GM23338 (cell line): ENCODE data around the gene SLK. TPM values are rescaled to one million over a fixed set of nuclear protein-coding genes. Genes with fewer than 3 reads are reported as not detected.

Experiments
- ATAC-seq: fragments of 200-7000 bp; cut with Tn5 transposase; 3 replicates; pipeline ENCODE4 v1.9.1; 2020
- DNase-seq: peaks from one replicate; pipeline ENCODE4 v3.0.0-alpha.2; 2015; ENCODE audit warnings: low spot score
- H2AFZ ChIP-seq: fragments of 200-600 bp; sonication (generic); 2 replicates; pipeline ENCODE4 v1.8.0; 2016; ENCODE audit warnings: antibody characterized with exemption, mild to moderate bottlenecking, moderate library complexity
- H3F3A ChIP-seq: fragments of 200-600 bp; sonication (generic); replicated peaks from 2 replicates; pipeline ENCODE4 v1.8.0; 2017; ENCODE audit warnings: antibody characterized with exemption, mixed run types, low read depth
- H3K27ac ChIP-seq: fragments of 200-600 bp; sonication (generic); 2 replicates; pipeline ENCODE4 v1.6.1; 2016; ENCODE audit warnings: low read depth
- H3K27me3 ChIP-seq: fragments of 200-600 bp; sonication (generic); 2 replicates; pipeline ENCODE4 v1.8.0; 2016; ENCODE audit warnings: mild to moderate bottlenecking, mixed run types, moderate library complexity; ENCODE audit not compliant: insufficient read depth
- H3K36me3 ChIP-seq: fragments of 200-600 bp; sonication (generic); 2 replicates; pipeline ENCODE4 v1.8.0; 2016; ENCODE audit warnings: mild to moderate bottlenecking; ENCODE audit not compliant: insufficient read depth
- H3K4me1 ChIP-seq: fragments of 200-600 bp; sonication (generic); 2 replicates; pipeline ENCODE4 v1.8.0; 2016; ENCODE audit warnings: mild to moderate bottlenecking, moderate library complexity; ENCODE audit not compliant: insufficient read depth
- H3K4me2 ChIP-seq: fragments of 200-600 bp; sonication (generic); 2 replicates; pipeline ENCODE4 v1.7.1; 2017; ENCODE audit warnings: mixed run types
- H3K4me3 ChIP-seq: fragments of 200-600 bp; sonication (generic); 2 replicates; pipeline ENCODE4 v1.6.1; 2016; ENCODE audit warnings: mixed run types
- H3K79me2 ChIP-seq: fragments of 200-600 bp; sonication (generic); replicated peaks from 2 replicates; pipeline ENCODE4 v1.8.0; 2017; ENCODE audit warnings: mild to moderate bottlenecking; ENCODE audit not compliant: insufficient read depth
- H3K9me2 ChIP-seq: fragments of 200-600 bp; sonication (generic); 2 replicates; pipeline ENCODE4 v1.8.0; 2017; ENCODE audit not compliant: insufficient read depth
- H4K20me1 ChIP-seq: fragments of 200-600 bp; sonication (generic); replicated peaks from 2 replicates; pipeline ENCODE4 v1.8.0; 2017; ENCODE audit warnings: mild to moderate bottlenecking; ENCODE audit not compliant: insufficient read depth
- H3K27ac Mint-ChIP-seq: 2 replicates; pipeline ENCODE4 v1.8.0; 2020; ENCODE audit warnings: inconsistent platforms, mild to moderate bottlenecking, moderate library complexity, mixed read lengths
- H3K27me3 Mint-ChIP-seq: 3 replicates; pipeline ENCODE4 v1.8.0; 2022; ENCODE audit warnings: low read depth, mild to moderate bottlenecking, moderate library complexity, mixed read lengths, inconsistent platforms; ENCODE audit not compliant: insufficient read depth, poor library complexity
- H3K36me3 Mint-ChIP-seq: 3 replicates; pipeline ENCODE4 v1.8.0; 2021; ENCODE audit warnings: low read depth, mild to moderate bottlenecking, inconsistent platforms, moderate library complexity, mixed read lengths
- H3K4me1 Mint-ChIP-seq: 3 replicates; pipeline ENCODE4 v1.8.0; 2020; ENCODE audit warnings: mild to moderate bottlenecking, inconsistent platforms, mixed read lengths
- H3K4me3 Mint-ChIP-seq: 3 replicates; pipeline ENCODE4 v1.8.0; 2021; ENCODE audit warnings: moderate library complexity, mild to moderate bottlenecking, inconsistent platforms, mixed read lengths
- H3K9me3 Mint-ChIP-seq: 3 replicates; pipeline ENCODE4 v1.8.0; 2020; ENCODE audit warnings: moderate library complexity, mild to moderate bottlenecking, inconsistent platforms, mixed read lengths
- CREB1 ChIP-seq: fragments of 250-450 bp; sonication (Bioruptor Pico); IDR thresholded peaks from 2 replicates; pipeline ENCODE4 v1.5.0; 2020; ENCODE audit warnings: low read depth, mild to moderate bottlenecking, moderate library complexity
- CTCF ChIP-seq, 2 experiments: fragments of 200-600 bp in 1 of 2; sonication (generic) in 1 of 2; conservative IDR thresholded peaks; 2 replicates each; pipeline versions ENCODE4 v1.5.1 to v1.6.1; 2016 to 2017; ENCODE audit warnings: antibody characterized with exemption in 2 of 2, low read depth in 2 of 2, mild to moderate bottlenecking in 2 of 2, moderate library complexity in 1 of 2
- ETS1 ChIP-seq: IDR thresholded peaks from 2 replicates; pipeline ENCODE4 v1.6.1; 2016; ENCODE audit warnings: antibody characterized with exemption
- EZH2 ChIP-seq: fragments of 200-600 bp; sonication (generic); IDR thresholded peaks from one replicate; pipeline ENCODE4 v1.8.0; 2017; ENCODE audit warnings: antibody characterized with exemption, mild to moderate bottlenecking, low read depth; ENCODE audit not compliant: unreplicated experiment
- EZH2phosphoT487 ChIP-seq: fragments of 200-600 bp; sonication (generic); IDR thresholded peaks from one replicate; pipeline ENCODE4 v1.8.1; 2018; ENCODE audit warnings: antibody characterized with exemption; ENCODE audit not compliant: unreplicated experiment
- JUNB ChIP-seq: IDR thresholded peaks from one replicate; pipeline ENCODE4 v1.6.1; 2016; ENCODE audit warnings: antibody characterized with exemption; ENCODE audit not compliant: unreplicated experiment
- NANOG ChIP-seq: IDR thresholded peaks from 2 replicates; pipeline ENCODE4 v1.6.1; 2016; ENCODE audit warnings: antibody characterized with exemption, borderline replicate concordance
- POLR2AphosphoS5 ChIP-seq: IDR thresholded peaks from 2 replicates; pipeline ENCODE4 v1.6.1; 2016; ENCODE audit warnings: antibody characterized with exemption, low read depth
- REST ChIP-seq: IDR thresholded peaks from one replicate; pipeline ENCODE4 v1.6.1; 2018; ENCODE audit warnings: antibody characterized with exemption; ENCODE audit not compliant: unreplicated experiment
- STAT1 ChIP-seq: IDR thresholded peaks from one replicate; pipeline ENCODE4 v1.6.1; 2016; ENCODE audit warnings: antibody characterized with exemption; ENCODE audit not compliant: unreplicated experiment
- ZNF114 ChIP-seq: fragments of 250-450 bp; sonication (Bioruptor Pico); IDR thresholded peaks from 2 replicates; pipeline ENCODE4 v1.5.0; 2020; ENCODE audit warnings: mild to moderate bottlenecking, moderate library complexity
- ZNF331 ChIP-seq: fragments of 250-450 bp; sonication (Bioruptor Pico); IDR thresholded peaks from 2 replicates; pipeline ENCODE4 v1.5.0; 2020; ENCODE audit warnings: low read depth, mild to moderate bottlenecking, moderate library complexity
- ZNF462 ChIP-seq: fragments of 250-450 bp; sonication (Bioruptor Pico); IDR thresholded peaks from 2 replicates; pipeline ENCODE4 v1.5.0; 2020; ENCODE audit warnings: mild to moderate bottlenecking, moderate library complexity
- polyA plus RNA-seq: library from polyadenylated mRNA; unstranded; fragments of >200 nt; fragmentation: Nextera tagmentation; extraction: Ambion mirVana; gene quantifications from 2 replicates; pipeline ENCODE4 v1.2.1, GENCODE V29; 2016
- total RNA-seq: library from RNA; depleted of rRNA; stranded (reverse); fragments of >200 nt; shearing (Covaris generic); gene quantifications from 2 replicates; pipeline ENCODE4 v1.2.3, GENCODE V29; 2014

Gene SLK
- total and polyA plus RNA-seq, 2 experiments from 2014 or later: 8.4 to 21.5 TPM

- Histone ChIP-seq H3K4me2 (no peak overlapping the region), H3K9me2 (no peaks in the 10 kb centered on the region), H2AFZ (no peak overlapping the region), H3K36me3 (no peaks in the 10 kb centered on the region), H3K4me1 (no peaks in the 10 kb centered on the region), H3F3A (no peaks in the 10 kb centered on the region), H3K79me2 (no peaks in the 10 kb centered on the region), H4K20me1 (no peaks in the 10 kb centered on the region), H3K4me3 (no peak overlapping the region), H3K27ac (no peak overlapping the region), H3K27me3 (no peaks in the 10 kb centered on the region)
- Mint-ChIP-seq H3K4me3 (no peak overlapping the region), H3K36me3 (no peaks in the 10 kb centered on the region), H3K27me3 (no peaks in the 10 kb centered on the region), H3K27ac (no peak overlapping the region), H3K9me3 (no peaks in the 10 kb centered on the region), H3K4me1 (no peaks in the 10 kb centered on the region)
- DNase-seq: no peak
- TF ChIP-seq STAT1: no peak
- TF ChIP-seq POLR2AphosphoS5: no peak
- no peak for TF ChIP-seq NANOG
- TF ChIP-seq JUNB: no peak
- TF ChIP-seq ZNF331: no peak
- no peak for TF ChIP-seq EZH2
- TF ChIP-seq ZNF114 (CRISPR knock-in tag): no peak
- TF ChIP-seq ZNF462: no peak
- TF ChIP-seq CREB1 (CRISPR knock-in tag): no peak
- TF ChIP-seq EZH2phosphoT487: no peak
- no peak for TF ChIP-seq REST
- TF ChIP-seq ETS1: no peak
- no peak for TF ChIP-seq CTCF (conservative IDR thresholded peaks at IDR 0.05; ENCODE audit: low read depth in 2 of 2)
- no peak for ATAC-seq
Observed at GRCh38 chr10:103942866-103943265, 24.1 kb upstream of the SLK start.
